Testis (tissue), 2 donors: ENCODE data around the gene MEGF11.

Experiments used
- CTCF ChIP-seq, 3 experiments: fragments of 450-650 bp in 2 of 3; fragments of 200-600 bp in 1 of 3; sonication (generic) in 1 of 3; IDR thresholded peaks; one replicate each; pipeline ENCODE4 v1.5.1; 2016 to 2019; ENCODE audit warnings: antibody characterized with exemption in 3 of 3, mild to moderate bottlenecking in 2 of 3, moderate library complexity in 1 of 3
- POLR2A ChIP-seq: fragments of 450-650 bp; IDR thresholded peaks from one replicate; pipeline ENCODE4 v1.6.1; 2017; ENCODE audit warnings: antibody characterized with exemption, mild to moderate bottlenecking, moderate library complexity

DNA sequence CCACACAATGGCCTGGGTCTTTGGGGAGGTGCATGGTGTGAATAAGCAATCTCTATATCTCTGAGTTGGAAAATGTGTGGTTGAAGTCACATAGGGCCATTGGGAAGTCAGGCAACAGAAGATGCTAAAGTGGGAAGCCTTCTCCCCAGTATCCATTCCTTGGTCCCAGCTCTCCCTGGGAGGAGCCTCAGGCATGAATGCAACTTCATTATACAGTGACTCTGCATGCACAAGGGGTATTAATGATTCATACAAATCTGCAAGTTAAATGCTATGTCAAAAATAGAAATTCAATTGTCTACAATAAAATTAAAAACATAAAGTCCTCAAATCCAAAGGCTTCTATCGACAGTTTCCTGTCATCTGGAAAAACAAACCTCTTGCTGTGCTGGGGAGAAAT, 275.4 kb downstream of the MEGF11 start:
- TF ChIP-seq CTCF (IDR thresholded peaks at IDR 0.05) (no peak), POLR2A (no peak)
